DLD1 (cell line): Measurements from ENCODE around the gene KRTAP9-6.
"Not testable (repeated sequence)": the region's sequence is repeated elsewhere in the genome, so short reads cannot be mapped to it uniquely, and the experiment has no call there.

ENCODE experiments used
- in situ Hi-C: cut with HindIII; loops from 2 replicates; pipeline ENCODE4 v1.10.0; 2017; ENCODE audit warnings: low sequenced_read_pairs

The KRTAP9-6 gene, protein sequence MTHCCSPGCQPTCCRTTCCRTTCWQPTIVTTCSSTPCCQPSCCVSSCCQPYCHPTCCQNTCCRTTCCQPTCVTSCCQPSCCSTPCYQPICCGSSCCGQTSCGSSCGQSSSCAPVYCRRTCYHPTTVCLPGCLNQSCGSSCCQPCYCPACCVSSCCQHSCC

DNA sequence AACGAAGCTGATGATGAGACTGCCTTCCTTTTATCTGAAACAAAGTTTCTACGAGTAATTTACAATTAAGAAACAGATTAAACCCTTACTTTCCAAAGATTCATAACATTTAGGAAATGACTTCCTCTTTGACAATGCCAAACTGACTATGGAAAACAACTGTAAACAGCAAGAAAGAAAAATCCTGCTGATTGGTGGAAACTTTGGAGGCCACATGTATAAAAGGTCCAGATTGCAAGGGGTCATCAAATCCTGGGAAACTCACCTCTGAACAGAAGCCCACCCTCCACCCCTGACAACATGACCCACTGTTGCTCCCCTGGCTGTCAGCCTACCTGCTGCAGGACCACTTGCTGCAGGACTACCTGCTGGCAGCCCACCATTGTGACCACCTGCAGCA is at the start of gene KRTAP9-6:
Gene KRTAP9-6, plus strand, starts transcription at position 301 of the 400 bp plus-strand sequence. Its CDS starts 0 bp downstream, at position 301.
- in situ Hi-C loops: no loop called here

DNA sequence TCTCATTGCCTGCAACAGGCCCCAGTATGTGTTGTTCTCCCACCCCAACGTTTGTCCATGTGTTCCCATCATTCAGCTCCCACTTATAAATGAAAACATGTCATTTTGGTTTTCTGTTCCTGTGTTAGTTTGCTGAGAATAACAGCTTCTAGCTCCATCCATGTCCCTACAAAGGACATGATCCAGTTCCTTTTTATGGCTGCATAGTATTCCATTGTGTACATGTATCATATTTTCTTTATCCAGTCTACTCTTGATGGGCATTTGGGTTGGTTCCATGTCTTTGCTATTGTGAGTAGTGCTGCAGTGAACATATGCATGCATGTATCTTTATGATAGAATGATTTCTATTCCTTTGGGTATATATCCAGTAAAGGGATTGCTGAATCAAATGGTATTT is 49.5 kb upstream of the KRTAP9-6 start:
- in situ Hi-C loops: no loop called here

DNA sequence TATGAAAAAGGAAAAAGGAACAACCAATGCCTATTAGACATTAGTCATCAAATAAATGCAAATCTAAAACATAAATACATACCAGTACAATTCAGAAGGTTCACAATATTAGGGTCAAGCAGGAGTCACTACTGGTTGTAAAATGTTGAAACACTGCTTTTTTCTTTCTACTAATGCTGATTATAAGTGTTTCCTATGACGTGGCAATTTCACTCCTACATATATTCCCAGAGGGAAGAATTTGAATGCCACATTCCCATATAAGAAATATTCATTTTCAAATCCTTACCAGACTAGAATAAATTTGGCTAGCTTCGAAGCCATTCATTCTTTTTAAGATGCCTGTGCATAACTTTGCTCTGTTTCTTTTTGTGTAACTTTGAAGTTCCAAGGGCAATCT is 41.4 kb upstream of the KRTAP9-6 start:
- in situ Hi-C loops: no loop called here

DNA sequence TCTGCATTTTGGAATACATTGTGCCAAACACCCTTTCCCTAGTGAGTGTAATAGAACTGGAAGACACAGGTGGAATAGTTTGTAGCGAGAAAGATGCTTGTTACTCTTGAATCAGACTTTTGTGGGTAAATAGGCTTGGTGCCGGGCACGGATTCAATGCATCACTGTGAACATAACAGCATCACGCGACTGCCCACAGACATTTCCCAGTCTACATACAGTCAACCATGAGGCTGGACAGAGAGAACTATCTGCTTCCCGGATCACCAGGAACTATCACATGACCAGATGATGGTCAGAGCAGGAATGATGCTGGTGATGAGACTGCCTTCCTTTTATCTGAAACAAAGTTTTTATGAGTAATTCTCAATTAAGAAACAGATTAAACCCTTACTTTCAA is 39.1 kb upstream of the KRTAP9-6 start:
- in situ Hi-C loops: no loop called here

DNA sequence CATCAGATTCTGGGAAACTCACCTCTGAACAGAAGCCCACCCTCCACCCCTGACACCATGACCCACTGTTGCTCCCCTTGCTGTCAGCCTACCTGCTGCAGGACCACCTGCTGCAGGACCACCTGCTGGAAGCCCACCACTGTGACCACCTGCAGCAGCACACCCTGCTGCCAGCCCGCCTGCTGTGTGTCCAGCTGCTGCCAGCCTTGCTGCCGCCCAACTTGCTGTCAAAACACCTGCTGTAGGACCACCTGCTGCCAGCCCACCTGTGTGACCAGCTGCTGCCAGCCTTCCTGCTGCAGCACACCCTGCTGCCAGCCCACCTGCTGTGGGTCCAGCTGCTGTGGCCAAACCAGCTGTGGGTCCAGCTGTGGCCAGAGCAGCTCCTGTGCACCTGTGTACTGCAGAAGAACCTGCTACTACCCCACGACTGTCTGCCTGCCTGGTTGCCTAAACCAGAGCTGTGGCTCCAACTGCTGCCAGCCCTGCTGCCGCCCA is 38.5 kb upstream of the KRTAP9-6 start, which contains the start of gene KRTAP9-2:
Gene KRTAP9-2, plus strand, starts transcription at position 51 of the 498 bp plus-strand sequence. Its CDS starts 7 bp downstream, at position 58.
- in situ Hi-C loops: not testable (repeated sequence)

DNA sequence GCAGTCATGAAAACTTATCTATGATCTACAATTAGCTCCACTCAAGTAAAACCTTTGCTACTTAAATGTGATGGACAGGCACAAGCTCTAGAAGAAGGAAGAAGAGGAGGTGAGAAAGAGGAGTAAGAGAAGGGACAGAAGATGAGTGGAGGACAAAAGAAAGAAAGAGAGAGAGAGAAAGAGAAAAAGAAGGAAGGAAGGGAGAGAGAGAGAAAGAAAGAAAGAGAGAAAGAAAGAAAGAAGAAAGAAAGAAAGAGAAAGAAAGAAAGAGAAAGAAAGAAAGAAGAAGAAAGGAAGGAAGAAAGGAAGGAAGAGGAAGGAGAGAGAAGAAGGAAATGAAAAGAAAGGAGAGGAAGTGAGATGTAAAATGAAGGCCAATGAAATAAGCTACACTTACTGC is 35.1 kb upstream of the KRTAP9-6 start:
- in situ Hi-C loops: no loop called here

DNA sequence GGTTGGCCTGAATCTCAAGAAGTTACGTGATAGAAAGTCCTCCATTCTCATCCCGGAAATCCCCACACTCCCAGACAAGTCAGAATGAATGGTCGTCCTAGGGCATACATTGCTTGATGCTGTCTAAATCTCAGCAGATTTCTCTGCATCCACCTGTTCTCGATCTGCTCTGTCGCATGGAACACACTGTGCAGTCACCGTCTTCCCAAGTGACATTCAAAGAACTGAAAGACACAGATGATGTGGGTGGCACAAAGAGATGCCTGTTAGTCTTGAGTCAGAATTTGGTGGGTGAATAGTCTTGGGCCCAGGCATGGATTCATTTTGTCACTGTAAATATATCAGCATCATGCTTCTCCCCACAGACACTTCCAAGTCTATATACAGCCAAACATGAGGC is 33.4 kb upstream of the KRTAP9-6 start:
- in situ Hi-C loops: no loop called here

DNA sequence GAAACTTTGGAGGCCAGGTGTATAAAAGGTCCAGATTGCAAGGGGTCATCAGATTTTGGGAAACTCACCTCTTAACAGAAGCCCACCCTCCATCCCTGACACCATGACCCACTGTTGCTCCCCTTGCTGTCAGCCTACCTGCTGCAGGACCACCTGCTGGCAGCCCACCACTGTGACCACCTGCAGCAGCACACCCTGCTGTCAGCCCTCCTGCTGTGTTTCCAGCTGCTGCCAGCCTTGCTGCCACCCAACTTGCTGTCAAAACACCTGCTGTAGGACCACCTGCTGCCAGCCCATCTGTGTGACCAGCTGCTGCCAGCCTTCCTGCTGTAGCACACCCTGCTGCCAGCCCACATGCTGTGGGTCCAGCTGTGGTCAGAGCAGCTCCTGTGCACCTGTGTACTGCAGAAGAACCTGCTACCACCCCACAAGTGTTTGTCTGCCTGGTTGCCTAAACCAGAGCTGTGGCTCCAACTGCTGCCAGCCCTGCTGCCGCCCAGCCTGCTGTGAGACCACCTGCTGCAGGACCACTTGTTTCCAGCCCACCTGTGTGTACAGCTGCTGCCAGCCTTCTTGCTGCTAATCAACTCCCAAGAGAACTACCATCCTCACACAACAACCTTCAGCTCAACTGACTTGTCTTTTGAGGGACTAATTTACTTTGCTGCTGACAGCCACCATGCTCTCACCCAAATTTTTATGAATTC is 32.6 kb upstream of the KRTAP9-6 start, which contains the start of gene KRTAP9-3:
Gene KRTAP9-3, plus strand, starts transcription at position 51 of the 707 bp plus-strand sequence. Its CDS starts 53 bp downstream, at position 104.
- in situ Hi-C loops: not testable (repeated sequence)

DNA sequence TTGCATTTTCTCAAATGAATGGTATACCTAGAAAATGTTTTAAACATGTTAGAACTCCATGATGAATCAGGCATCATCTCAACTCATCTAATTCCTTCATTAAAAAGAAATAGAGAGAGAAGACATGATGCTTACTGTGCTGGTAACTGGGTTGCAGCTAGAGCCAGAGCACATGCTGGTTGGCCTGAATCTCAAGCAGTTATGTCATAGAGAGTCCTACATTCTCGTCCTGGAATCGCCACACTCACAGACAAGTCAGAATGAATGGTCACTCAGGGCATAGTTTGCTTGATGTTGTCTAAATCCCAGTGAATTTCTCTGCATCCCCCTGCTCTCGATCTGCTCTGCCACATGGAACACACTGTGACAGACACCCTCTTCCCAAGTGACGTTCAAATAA is 28.1 kb upstream of the KRTAP9-6 start:
- in situ Hi-C loops: not testable (repeated sequence)

DNA sequence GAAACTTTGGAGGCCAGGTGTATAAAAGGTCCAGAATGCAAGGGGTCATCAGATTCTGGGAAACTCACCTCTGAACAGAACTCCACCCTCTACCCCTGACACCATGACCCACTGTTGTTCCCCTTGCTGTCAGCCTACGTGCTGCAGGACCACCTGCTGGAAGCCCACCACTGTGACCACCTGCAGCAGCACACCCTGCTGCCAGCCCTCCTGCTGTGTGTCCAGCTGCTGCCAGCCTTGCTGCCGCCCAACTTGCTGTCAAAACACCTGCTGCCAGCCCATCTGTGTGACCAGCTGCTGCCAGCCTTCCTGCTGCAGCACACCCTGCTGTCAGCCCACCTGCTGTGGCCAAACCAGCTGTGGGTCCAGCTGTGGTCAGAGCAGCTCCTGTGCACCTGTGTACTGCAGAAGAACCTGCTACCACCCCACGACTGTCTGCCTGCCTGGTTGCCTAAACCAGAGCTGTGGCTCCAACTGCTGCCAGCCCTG is 27.2 kb upstream of the KRTAP9-6 start, which contains the start of gene KRTAP9-8:
Gene KRTAP9-8, plus strand, starts transcription at position 51 of the 489 bp plus-strand sequence. Its CDS starts 53 bp downstream, at position 104.
- in situ Hi-C loops: not testable (repeated sequence)

DNA sequence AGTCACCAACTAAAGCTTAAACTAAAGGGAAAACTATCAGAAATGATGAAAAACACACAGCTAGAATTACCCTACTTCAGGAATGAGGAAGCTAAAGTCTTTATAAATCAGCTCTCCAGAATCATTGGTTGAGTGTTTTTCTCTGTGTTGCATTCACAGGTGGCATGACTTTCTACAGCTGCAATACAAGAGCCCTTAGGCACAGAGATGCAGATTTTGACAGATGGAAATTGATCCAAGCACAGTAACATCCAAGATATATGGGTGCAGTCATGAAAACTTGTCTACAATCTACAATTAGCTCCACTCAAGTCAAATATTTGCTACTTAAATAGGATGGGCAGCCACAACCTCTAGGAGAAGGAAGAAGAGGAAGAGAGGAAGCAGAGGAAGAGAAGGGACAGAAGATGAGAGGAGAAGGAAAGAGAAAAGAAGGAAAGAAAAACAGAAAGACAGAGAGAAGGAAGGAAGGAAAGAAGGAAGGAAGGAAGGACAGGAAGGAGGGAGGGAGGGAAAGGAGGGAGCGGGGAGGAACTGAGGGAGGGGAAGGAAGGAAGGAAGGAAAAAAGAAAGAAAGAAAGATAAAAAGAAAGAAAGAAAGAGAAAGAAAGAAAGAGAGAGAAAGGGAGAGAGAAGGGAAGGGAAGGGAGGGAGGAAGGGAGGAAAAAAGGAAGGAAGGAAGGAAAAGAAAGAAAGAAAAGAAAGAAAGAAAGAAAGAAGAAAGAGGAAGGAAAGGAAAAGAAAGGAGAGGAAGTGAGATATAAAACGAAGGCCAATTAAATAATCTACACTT is 18.0 kb upstream of the KRTAP9-6 start:
- in situ Hi-C loops: not testable (repeated sequence)

DNA sequence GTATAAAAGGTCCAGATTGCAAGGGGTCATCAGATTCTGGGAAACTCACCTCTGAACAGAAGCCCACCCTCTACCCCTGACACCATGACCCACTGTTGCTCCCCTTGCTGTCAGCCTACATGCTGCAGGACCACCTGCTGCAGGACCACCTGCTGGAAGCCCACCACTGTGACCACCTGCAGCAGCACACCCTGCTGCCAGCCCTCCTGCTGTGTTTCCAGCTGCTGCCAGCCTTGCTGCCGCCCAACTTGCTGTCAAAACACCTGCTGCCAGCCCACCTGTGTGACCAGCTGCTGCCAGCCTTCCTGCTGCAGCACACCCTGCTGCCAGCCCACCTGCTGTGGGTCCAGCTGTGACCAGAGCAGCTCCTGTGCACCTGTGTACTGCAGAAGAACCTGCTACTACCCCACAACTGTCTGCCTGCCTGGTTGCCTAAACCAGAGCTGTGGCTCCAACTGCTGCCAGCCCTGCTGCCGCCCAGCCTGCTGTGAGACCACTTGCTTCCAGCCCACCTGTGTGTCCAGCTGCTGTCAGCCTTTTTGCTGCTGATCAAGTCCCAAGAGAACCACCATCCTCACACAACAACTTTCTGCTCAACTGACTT is 15.4 kb upstream of the KRTAP9-6 start, which contains the start of gene KRTAP9-4:
Gene KRTAP9-4, plus strand, starts transcription at position 51 of the 604 bp plus-strand sequence. Its CDS starts 34 bp downstream, at position 85.
- in situ Hi-C loops: not testable (repeated sequence)

DNA sequence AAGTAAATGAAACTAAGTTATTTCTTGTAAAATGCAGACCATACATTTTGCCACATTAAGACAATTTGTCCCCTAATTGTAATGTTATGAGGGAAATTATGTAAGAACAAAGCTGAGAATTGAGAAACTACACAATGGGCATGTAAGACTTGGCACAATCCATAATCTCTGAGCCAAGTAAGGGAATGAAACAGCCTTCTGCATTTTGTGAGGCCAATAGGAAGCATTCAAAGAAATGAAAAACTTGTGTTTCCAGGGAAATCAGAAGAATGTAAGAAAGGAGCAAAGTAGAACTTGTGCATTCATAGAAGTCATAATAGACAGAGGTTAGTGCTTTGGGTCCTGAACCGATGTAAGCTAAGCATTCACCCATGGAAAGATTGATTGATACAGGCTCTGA is 13.9 kb upstream of the KRTAP9-6 start:
- in situ Hi-C loops: no loop called here

DNA sequence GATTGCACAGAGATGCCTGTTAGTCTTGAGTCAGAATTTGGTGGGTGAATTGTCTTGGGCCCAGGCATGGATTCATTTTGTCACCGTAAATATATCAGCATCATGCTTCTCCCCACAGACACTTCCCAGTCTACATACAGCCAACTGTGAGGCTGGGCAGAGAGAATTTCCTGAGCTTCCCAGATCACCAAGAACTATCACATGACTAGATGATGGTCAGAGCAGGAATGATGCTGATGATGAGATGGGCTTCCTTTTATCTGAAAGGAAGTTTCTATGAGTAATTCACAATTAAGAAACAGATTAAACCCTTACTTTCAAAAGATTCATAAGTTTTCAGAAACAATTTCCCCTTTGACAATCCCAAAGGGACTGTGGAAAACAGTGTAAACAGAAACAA is 10.3 kb upstream of the KRTAP9-6 start:
- in situ Hi-C loops: no loop called here

DNA sequence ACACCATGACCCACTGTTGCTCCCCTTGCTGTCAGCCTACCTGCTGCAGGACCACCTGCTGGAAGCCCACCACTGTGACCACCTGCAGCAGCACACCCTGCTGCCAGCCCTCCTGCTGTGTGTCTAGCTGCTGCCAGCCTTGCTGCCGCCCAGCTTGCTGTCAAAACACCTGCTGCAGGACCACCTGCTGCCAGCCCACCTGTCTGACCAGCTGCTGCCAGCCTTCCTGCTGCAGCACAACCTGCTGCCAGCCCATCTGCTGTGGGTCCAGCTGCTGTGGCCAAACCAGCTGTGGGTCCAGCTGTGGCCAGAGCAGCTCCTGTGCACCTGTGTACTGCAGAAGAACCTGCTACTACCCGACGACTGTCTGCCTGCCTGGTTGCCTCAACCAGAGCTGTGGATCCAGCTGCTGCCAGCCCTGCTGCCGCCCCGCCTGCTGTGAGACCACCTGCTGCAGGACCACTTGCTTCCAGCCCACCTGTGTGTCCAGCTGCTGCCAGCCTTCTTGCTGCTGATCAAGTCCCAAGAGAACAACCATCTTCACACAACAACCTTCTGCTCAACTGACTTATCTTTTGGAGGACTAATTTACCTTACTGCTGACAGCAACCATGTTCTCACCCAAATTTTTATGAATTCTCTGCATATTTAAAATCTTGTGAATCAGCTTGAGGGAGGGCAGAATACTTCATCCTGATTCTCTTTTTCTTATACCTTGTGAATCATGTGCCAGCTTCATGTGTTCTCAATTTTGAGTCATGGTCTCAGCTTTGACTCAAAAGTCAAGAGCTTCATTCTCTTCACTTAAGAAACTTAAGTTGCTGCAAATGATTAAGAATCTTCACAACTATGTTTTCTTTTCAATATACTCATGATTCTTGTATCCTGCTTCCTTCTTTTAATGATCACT is 9.5 kb upstream of the KRTAP9-6 start, which contains the start of gene KRTAP9-9:
Gene KRTAP9-9, plus strand, starts transcription at position 4 of the 910 bp plus-strand sequence.
- in situ Hi-C loops: not testable (repeated sequence)

DNA sequence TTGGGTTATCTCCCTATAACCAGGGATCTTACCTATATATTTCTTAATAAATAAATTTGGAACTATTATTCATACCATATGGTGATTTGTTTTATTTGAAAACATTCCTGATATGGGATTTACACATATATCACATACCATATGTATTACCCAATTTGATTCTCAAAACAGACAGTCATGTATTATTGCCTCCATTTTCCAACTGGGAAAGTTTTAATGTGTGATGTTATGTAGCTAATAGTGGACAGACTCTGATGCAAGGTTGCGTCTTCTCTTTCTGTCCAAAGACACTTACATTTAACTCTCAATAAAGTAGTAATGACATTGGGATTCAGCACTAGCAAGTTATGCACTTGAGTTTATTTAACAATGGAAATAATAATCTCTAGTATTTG is 8.9 kb upstream of the KRTAP9-6 start:
- in situ Hi-C loops: no loop called here

DNA sequence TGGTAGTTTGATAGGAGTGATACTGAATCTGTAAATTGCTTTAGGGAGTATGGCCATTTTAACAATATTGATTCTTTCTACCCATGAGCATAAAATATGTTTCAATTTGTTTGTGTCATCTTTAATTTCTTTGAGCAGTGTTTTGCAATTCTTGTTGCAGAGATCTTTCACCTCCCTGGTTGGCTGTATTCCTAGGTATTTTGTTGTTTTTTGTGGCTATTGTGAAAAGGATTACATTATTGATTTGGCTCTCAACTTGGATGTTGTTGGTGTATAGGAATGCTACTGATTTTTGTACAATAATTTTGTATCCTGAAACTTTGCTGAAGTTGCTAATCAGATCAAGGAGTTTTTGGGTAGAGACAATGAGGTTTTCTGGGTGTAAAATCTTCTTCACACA is 6.8 kb upstream of the KRTAP9-6 start:
- in situ Hi-C loops: no loop called here

DNA sequence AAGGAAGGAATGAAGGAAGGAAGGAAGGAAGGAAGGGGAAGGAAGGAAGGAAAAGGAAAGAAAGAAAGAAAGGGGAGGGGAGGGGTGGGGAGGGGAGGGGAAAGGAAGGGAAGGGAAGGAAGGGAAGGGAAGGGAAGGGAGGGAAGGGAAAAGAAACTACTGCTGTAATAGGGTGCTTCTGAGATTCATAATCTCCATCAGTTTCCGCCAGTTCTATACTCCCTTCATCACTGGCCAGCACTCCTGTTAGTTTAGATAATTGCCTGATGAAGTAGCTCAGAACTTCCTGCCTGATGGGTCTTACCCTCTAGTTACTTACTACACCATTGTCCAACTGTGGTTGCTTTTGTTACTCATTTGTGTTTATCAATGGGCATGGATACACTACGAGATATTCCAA is 2.0 kb upstream of the KRTAP9-6 start:
- in situ Hi-C loops: no loop called here

DNA sequence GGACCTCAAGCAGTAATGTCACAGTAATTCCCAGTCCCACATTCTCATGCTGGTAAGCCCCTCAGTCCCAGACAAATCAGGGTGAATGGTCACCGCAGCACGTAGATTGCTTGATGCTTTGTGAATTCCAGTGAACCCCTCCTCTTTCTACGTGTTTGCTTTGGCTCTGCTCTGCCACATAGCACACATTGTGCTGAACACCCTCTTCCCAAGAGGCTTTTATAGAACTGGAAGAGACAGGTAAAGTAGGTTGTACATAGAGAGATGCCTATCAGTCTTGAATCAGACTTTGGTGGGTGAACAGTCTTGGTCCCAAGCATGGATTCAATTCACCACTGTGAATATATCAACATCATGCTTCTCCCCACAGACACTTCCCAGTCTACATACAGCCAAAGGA is 579 bp upstream of the KRTAP9-6 start:
- in situ Hi-C loops: no loop called here
